ENCODE results near the gene AFAP1.
"Not testable (repeated sequence)": the region's sequence is repeated elsewhere in the genome, so short reads cannot be mapped to it uniquely, and the experiment has no call there.

Gene AFAP1

DNA sequence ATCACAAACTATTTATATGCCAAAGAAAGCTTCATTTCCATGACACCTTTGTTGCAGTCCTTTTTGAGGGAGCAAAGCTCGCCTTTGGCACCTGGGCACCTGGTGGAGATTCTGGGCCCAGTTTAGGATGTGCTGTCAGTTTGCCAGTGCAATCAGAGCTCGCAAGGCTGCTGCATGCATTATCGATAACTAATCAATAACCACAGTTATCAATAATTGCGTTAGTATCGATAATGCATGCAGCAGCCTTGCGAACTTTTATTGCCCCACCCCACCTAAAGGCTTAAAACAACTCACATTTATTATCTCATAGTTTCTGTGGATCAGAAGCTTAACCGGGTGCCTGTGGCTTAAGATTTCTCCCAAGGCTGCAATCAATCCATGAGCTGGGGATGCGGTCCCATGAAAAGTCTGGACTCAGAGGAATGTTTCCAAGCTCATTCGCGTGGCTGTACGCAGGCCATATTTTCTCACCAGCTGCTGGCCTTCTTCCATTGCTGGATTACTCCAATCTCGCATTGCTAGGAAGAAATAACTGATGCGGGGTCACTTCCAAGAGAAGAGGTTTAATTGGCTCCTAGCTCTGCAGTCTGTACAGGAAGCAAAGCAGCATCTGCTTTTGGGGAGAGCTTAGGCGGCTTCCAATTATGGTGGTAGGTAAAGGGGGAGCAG lies 6.2 kb upstream of the AFAP1 start:
- no peak for DNase-seq

DNA sequence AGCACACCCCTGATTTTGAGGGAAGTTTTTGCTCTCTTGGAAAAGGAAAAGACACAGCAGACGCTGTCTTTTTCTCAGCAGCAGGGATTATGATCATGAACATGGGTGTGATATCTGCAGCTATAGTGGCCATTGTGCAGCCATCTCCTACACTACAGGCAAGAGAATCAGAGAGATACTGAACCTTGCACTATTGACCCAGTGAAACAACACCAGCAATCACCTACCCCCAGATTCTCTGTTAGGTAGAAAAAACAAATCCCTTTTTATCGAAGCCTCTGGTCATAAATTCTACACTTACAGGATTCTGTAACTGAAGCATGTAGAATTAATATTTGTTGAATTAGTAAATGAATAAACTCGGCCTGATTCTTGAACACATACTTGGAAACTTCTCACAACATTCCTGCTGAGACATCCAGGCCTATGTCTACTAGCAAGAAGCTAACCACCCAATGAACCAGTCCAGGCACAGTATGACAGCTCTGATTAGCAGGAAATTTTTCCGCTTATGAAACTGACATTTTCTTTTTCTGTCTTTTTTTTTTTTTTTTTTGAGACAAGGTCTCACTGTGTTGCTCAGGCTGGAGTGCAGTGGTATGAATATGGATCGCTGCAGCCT lies 5.0 kb upstream of the AFAP1 start:
- DNase-seq: no peak

GRCh38 chr4:7943688-7944087 lies 4.0 kb upstream of the AFAP1 start:
- not testable (repeated sequence) for DNase-seq

- no peak for DNase-seq
Observed at GRCh38 chr4:7943211-7943610, 3.5 kb upstream of the AFAP1 start.

- no peak for DNase-seq
Observed at GRCh38 chr4:7941965-7942496, 2.4 kb upstream of the AFAP1 start.

DNA sequence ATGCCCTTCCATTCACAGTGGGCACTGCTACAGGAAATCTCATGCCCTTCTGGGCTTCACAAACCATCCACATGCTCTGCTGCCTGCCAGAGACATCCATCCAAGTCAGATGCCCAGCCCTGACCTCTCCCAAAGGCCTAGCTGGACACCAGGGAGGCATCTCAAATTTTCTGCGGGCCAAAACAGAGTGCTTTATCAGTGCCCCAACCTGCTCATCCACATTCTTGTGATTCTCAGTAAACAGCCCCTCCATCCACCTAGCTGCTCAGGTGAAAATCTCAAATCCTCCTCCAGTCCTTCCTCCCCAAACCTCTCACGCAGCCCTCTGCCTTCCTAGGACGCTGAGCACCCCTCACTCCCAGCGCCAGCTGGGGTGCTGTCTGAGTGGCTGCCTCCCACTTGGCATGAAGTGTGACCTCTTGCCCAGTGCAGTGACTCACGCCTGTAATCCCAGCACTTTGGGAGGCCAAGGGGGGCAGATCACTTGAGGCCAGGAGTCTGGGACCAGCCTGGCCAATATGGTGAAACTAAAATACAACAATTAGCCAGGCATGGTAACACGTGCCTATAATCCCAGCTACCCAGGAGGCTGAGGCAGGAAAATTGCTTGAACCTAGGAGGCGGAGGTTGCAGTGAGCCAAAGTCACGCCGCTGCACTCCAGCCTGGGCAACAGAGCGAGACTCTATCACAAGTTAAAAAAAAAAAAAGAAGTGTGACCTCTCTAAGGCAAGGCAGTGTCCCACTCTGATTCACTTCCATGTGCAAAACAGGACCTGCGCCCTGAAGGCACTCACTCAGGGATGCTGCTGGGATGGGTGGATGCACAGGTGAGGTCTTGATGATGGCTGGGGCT lies 1.7 kb upstream of the AFAP1 start:
- DNase-seq: no peak

GRCh38 chr4:7938609-7939376 lies 868 bp downstream of the AFAP1 start:
- no peak for DNase-seq

DNA sequence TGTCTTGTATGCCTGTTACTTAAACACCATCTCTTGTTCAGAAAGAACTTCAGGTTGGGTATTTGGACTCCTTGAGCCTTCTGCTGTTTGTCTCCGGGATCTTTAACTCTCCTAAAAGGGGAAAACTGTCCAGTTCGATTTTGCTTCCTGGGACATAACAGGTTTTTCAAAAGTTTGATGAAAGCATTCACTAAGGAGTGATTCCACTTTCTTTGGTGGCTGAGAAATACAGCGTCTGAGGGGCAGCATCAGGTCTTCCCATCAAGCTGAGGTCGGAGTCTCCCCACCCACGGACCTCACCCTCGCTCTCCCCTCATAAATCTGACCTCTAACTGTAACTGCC lies 1.4 kb downstream of the AFAP1 start:
- no peak for DNase-seq

DNA sequence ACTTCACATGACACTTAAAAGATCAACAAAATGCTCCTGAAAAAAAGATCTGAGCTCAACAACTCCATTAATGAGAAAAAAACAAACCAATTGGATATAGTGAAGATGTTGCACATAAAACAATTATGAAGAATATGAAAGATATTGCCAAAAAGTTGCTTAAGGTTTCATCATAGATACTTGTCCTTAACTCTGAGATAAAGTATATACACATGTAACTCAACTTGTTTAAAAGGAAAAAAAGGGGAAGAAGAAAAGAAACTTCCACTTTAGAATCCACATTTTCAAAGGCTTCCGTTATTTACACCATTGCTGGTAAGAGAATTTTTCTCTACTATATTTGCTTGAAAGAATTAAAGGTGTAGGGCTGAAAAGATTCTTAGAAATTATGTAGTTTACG lies 2.7 kb downstream of the AFAP1 start:
- DNase-seq: no peak

- no peak for DNase-seq
Observed at GRCh38 chr4:7933651-7934510, 5.8 kb downstream of the AFAP1 start.

DNA sequence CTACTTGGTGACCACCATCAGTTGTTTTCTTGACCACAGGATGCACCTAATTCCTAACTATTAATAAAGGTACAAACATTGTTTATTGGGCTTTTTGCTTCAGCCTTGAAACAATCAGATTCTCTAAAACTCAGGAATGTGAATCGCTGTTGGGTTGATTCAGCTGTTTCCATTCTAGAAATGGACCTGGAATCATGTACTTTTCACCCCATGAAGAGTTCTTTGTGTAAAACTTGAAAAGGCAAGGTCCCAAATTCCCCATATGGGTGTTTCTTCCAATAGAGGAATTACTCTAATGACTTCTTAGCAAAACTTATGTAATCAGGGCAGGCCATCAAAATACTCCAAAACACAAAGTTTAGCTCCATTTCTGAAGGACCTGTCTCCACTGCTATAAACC lies 7.4 kb downstream of the AFAP1 start:
- DNase-seq: no peak

GRCh38 chr4:7929118-7929951 lies 10.3 kb downstream of the AFAP1 start:
- peak; percentile 63 for DNase-seq

GRCh38 chr4:7928711-7929110 lies 10.9 kb downstream of the AFAP1 start:
- no peak for DNase-seq

- DNase-seq: no peak
Observed at GRCh38 chr4:7926822-7927221, 12.8 kb downstream of the AFAP1 start.

- DNase-seq: no peak
Observed at GRCh38 chr4:7924570-7924969, 15.1 kb downstream of the AFAP1 start.

DNA sequence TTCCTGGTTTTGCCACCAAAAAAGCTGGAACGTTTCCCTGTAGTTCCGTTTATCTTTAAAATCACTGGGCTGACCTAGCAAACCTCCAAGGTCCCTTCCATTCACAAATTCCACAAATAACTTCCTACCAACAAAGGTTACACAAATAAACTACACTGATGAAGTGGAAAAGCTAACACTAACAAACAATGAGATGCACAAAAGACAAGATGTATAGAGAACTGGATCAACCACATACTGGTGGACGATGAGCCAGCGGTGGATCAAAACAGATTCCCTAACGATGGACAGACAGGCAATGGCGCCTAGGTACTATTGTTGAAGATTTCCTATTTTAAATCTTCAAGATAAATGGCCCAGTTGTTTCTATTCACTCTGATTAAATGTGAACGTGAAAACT lies 15.5 kb downstream of the AFAP1 start:
- no peak for DNase-seq

DNA sequence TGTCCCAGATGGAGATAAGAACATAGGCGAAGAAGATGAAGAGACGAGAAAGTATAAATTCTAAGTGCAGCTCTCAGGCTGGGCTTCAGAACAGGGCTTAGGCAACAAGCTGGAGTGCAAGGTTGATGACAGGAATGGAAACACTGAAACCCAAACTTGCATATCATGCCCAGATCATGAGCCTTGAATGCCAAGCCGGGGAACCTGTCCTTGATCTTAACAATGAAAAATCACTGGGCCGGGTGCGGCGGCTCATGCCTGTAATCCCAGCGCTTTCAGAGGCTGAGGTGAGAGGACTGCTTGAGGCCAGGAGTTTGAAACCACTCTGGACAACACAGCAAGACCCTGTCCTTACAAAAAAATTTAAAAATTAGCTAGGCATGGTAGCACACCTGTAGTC lies 17.2 kb downstream of the AFAP1 start:
- DNase-seq: no peak

GRCh38 chr4:7918981-7919380 lies 20.7 kb downstream of the AFAP1 start:
- no peak for DNase-seq

GRCh38 chr4:7918187-7918586 lies 21.5 kb downstream of the AFAP1 start:
- DNase-seq: not testable (repeated sequence)

DNA sequence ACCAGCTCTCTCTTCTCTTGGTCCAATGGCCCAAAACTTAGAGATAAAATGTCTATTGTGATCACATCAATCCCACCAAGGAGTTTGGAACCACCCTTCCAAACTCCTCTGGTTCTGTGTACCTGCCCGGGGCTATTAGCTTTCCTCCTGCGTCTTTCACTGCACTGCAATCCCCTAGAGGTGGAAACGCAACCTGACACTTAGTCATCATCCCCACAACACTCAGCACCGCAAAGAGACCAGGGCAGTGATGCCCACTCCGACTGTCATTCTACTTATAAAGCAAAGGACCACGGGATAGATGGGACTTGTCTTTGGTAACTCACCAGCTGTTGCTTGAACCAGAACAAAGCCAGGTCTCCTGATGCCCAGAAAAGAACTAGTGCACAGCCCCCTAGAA lies 22.0 kb downstream of the AFAP1 start:
- DNase-seq: no peak

DNA sequence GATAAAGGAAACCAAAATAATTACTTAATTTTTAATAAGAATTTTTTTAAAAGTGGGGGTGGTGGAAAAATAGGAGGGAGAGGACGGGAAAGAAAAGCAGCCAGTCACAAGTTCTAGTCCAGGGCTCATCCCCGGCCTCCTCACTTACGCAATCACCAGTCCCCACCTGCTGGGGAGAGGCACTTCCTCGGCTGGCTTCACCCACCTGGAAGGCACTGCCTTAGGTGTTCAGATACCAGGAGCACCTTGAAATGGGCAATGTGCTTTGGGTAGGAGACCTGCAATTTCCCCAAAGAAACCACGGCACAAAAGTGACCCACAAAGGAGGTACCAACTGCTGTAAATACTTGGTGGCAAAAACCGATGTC lies 23.8 kb downstream of the AFAP1 start:
- DNase-seq: no peak
